Measurements from ENCODE around the gene DYDC2.

Gene DYDC2

GRCh38 chr10:80390740-80391139, 34.2 kb downstream of the DYDC2 start:
- TF ChIP-seq CTCF (IDR thresholded peaks at IDR 0.05; ENCODE audit: low read depth, low read length): no peak
- H3K4me3 ChIP-seq (ENCODE audit: low read depth, low read length): no peak overlapping the region

- no peak for TF ChIP-seq CTCF (IDR thresholded peaks at IDR 0.05; ENCODE audit: low read depth, low read length)
- no peak overlapping the region for H3K4me3 ChIP-seq (ENCODE audit: low read depth, low read length)
Measured at GRCh38 chr10:80392250-80392649, 35.7 kb downstream of the DYDC2 start.

GRCh38 chr10:80394358-80394916, 37.9 kb downstream of the DYDC2 start:
- no peak for TF ChIP-seq CTCF (IDR thresholded peaks at IDR 0.05; ENCODE audit: low read depth, low read length)

GRCh38 chr10:80397014-80397413, 40.4 kb downstream of the DYDC2 start:
- TF ChIP-seq CTCF (IDR thresholded peaks at IDR 0.05; ENCODE audit: low read depth, low read length): no peak
- no peak overlapping the region for H3K4me3 ChIP-seq (ENCODE audit: low read depth, low read length)

More at GRCh38 chr10:80394358-80394916, 37.9 kb downstream of the DYDC2 start:
- H3K4me3 ChIP-seq (ENCODE audit: low read depth, low read length): no peak overlapping the region

GRCh38 chr10:80400136-80400804, 43.7 kb downstream of the DYDC2 start:
- no peak overlapping the region for H3K4me3 ChIP-seq (ENCODE audit: low read depth, low read length)
- no peak for TF ChIP-seq CTCF (IDR thresholded peaks at IDR 0.05; ENCODE audit: low read depth, low read length)

GRCh38 chr10:80405035-80405434, 48.5 kb downstream of the DYDC2 start:
- TF ChIP-seq CTCF (IDR thresholded peaks at IDR 0.05; ENCODE audit: low read depth, low read length): no peak
- H3K4me3 ChIP-seq (ENCODE audit: low read depth, low read length): no peak overlapping the region

GRCh38 chr10:80405626-80406025, 49.0 kb downstream of the DYDC2 start:
- no peak overlapping the region for H3K4me3 ChIP-seq (ENCODE audit: low read depth, low read length)
- TF ChIP-seq CTCF (IDR thresholded peaks at IDR 0.05; ENCODE audit: low read depth, low read length): no peak
